Uterus (tissue), 2 donors: ENCODE results near the gene XBP1.
A peak's percentile ranks its signal among the peaks of the same experiment; 100 is the strongest.

ENCODE experiments used
- CTCF ChIP-seq, 4 experiments: fragments of 200-600 bp in 2 of 4; fragments of 450-650 bp in 2 of 4; sonication (generic) in 2 of 4; IDR thresholded peaks; one replicate each; pipeline ENCODE4 v1.5.1; 2016 to 2019; ENCODE audit warnings: antibody characterized with exemption in 4 of 4, mild to moderate bottlenecking in 2 of 4, moderate library complexity in 1 of 4
- POLR2A ChIP-seq, 2 donors: fragments of 450-650 bp; IDR thresholded peaks; one replicate each; pipeline ENCODE4 v1.6.1; 2016; ENCODE audit warnings: antibody characterized with exemption in 2 of 2, mild to moderate bottlenecking in 1 of 2, moderate library complexity in 1 of 2

DNA sequence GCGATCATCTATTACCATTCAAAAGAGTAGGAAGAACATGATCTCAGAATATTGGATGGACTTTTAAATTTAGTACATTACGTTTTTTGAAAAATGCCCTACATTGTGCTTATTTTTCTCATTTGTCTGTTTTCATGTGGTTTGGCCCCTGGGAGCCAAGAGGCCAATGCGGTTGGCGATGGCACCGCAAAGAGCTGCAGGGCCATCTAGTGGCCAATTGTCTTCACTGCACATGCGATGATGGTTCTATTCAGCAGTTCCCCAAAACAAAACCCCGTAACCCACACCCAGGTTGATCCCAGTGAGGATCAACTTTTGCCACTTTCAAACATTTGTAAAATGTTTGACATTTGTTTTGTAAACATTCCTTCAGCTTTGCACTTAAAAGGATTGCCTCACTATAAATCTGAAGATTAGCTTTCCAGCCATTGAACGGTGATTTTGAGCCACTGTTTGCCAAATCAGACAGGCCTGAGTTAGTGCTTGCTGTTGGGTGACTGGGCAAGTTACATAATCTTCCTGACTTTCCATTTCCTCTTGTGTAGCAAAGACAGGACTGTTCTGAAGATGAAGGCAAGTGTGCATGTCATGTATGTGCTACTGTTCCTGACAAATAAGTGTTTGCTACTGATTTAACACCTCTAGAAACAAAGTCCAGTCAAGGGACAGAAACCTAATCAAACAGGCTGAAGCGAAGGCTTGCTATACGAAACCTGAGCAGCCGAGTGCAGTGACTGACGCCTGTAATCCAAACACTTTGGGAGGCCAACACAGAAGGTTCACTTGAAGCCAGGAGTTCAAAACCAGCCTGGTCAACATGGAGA, 29.2 kb upstream of the XBP1 start:
- peak; percentile 95 to 97 (median 97) for TF ChIP-seq CTCF (IDR thresholded peaks at IDR 0.05)
- no peak for TF ChIP-seq POLR2A (IDR thresholded peaks at IDR 0.05)
